ENCODE results near the gene APBB2.
"Not testable (repeated sequence)": the region's sequence is repeated elsewhere in the genome, so short reads cannot be mapped to it uniquely, and the experiment has no call there.

DNA sequence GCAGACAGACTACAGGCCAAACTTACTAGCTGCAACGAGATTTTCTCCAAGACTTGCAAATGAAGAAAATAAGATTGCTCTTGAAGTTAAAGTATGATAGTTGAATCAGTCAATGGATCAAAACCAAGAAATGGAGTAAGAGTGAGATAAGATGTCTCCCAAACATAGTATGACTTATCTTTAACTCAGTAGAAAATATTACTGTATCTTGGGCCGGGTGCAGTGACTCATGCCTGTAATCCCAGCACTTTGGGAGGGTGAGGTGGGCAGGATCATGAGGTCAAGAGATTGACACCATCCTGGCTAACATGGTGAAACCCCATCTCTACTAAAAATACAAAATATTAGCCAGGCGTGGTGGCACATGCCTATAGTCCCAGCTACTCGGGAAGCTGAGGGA is 220.0 kb downstream of the APBB2 start:
- TF ChIP-seq, protein P1, sequence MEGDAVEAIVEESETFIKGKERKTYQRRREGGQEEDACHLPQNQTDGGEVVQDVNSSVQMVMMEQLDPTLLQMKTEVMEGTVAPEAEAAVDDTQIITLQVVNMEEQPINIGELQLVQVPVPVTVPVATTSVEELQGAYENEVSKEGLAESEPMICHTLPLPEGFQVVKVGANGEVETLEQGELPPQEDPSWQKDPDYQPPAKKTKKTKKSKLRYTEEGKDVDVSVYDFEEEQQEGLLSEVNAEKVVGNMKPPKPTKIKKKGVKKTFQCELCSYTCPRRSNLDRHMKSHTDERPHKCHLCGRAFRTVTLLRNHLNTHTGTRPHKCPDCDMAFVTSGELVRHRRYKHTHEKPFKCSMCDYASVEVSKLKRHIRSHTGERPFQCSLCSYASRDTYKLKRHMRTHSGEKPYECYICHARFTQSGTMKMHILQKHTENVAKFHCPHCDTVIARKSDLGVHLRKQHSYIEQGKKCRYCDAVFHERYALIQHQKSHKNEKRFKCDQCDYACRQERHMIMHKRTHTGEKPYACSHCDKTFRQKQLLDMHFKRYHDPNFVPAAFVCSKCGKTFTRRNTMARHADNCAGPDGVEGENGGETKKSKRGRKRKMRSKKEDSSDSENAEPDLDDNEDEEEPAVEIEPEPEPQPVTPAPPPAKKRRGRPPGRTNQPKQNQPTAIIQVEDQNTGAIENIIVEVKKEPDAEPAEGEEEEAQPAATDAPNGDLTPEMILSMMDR (conservative IDR thresholded peaks at IDR 0.05; ENCODE audit: low read depth in 2 of 2): not testable (repeated sequence)
- TF ChIP-seq EZH2 (IDR thresholded peaks at IDR 0.05; ENCODE audit: low read depth, unreplicated experiment); POLR2AphosphoS5 (IDR thresholded peaks at IDR 0.05; ENCODE audit: low read depth); CREB1 (CRISPR knock-in tag; IDR thresholded peaks at IDR 0.05; ENCODE audit: low read depth); EZH2phosphoT487 (IDR thresholded peaks at IDR 0.05; ENCODE audit: unreplicated experiment); JUNB (IDR thresholded peaks at IDR 0.05; ENCODE audit: unreplicated experiment): not testable (repeated sequence)
- TF ChIP-seq, protein P2, sequence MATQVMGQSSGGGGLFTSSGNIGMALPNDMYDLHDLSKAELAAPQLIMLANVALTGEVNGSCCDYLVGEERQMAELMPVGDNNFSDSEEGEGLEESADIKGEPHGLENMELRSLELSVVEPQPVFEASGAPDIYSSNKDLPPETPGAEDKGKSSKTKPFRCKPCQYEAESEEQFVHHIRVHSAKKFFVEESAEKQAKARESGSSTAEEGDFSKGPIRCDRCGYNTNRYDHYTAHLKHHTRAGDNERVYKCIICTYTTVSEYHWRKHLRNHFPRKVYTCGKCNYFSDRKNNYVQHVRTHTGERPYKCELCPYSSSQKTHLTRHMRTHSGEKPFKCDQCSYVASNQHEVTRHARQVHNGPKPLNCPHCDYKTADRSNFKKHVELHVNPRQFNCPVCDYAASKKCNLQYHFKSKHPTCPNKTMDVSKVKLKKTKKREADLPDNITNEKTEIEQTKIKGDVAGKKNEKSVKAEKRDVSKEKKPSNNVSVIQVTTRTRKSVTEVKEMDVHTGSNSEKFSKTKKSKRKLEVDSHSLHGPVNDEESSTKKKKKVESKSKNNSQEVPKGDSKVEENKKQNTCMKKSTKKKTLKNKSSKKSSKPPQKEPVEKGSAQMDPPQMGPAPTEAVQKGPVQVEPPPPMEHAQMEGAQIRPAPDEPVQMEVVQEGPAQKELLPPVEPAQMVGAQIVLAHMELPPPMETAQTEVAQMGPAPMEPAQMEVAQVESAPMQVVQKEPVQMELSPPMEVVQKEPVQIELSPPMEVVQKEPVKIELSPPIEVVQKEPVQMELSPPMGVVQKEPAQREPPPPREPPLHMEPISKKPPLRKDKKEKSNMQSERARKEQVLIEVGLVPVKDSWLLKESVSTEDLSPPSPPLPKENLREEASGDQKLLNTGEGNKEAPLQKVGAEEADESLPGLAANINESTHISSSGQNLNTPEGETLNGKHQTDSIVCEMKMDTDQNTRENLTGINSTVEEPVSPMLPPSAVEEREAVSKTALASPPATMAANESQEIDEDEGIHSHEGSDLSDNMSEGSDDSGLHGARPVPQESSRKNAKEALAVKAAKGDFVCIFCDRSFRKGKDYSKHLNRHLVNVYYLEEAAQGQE (IDR thresholded peaks at IDR 0.05; ENCODE audit: unreplicated experiment): not testable (repeated sequence)
